GM19351 (cell line): ENCODE data around the gene ANKLE1.
A peak's percentile ranks its signal among the peaks of the same experiment; 100 is the strongest.
"Not testable (repeated sequence)": the region's sequence is repeated elsewhere in the genome, so short reads cannot be mapped to it uniquely, and the experiment has no call there.

Experiments used
- ATAC-seq: cut with Tn5 transposase; IDR thresholded peaks from one replicate; pipeline ENCODE4 v1.9.1; 2021; ENCODE audit warnings: mild to moderate bottlenecking, moderate library complexity; ENCODE audit not compliant: unreplicated experiment

Gene ANKLE1

GRCh38 chr19:17248011-17248776 is 33.5 kb upstream of the ANKLE1 start:
- no peak for ATAC-seq

GRCh38 chr19:17249887-17250548 is 31.7 kb upstream of the ANKLE1 start:
- no peak for ATAC-seq

- ATAC-seq: no peak
These were observed 27.1 kb upstream of the ANKLE1 start for GRCh38 chr19:17254636-17255035.

GRCh38 chr19:17255150-17255621 is 26.5 kb upstream of the ANKLE1 start:
- ATAC-seq: no peak

- ATAC-seq: no peak
These were observed 25.6 kb upstream of the ANKLE1 start for GRCh38 chr19:17256130-17256529.

- ATAC-seq: no peak
These were observed 22.5 kb upstream of the ANKLE1 start for GRCh38 chr19:17259118-17259780.

- no peak for ATAC-seq
These were observed 21.8 kb upstream of the ANKLE1 start for GRCh38 chr19:17259934-17260333.

- peak; percentile 79 for ATAC-seq
These were observed 20.8 kb upstream of the ANKLE1 start for GRCh38 chr19:17260842-17261325.

- no peak for ATAC-seq
These were observed 19.1 kb upstream of the ANKLE1 start for GRCh38 chr19:17262557-17262956.

GRCh38 chr19:17263712-17264640 is 17.7 kb upstream of the ANKLE1 start:
- no peak for ATAC-seq

GRCh38 chr19:17264641-17264979 is 17.1 kb upstream of the ANKLE1 start, which contains the start of gene USHBP1:
Gene USHBP1 (minus strand): TSS chr19:17264745. CDS start chr19:17264299, 446 bp downstream.
- ATAC-seq: no peak

GRCh38 chr19:17266026-17266425 is 15.7 kb upstream of the ANKLE1 start:
- ATAC-seq: no peak

GRCh38 chr19:17266589-17266974 is 15.1 kb upstream of the ANKLE1 start:
- ATAC-seq: peak; percentile 35

GRCh38 chr19:17266975-17267788 is 14.5 kb upstream of the ANKLE1 start, which contains the start of gene BABAM1:
Gene BABAM1 (plus strand): TSS chr19:17267443. CDS start chr19:17268807, 1,364 bp downstream.
- peak; percentile 79 for ATAC-seq

GRCh38 chr19:17268754-17269153 is 12.9 kb upstream of the ANKLE1 start:
- ATAC-seq: no peak

GRCh38 chr19:17274892-17275291 is 6.8 kb upstream of the ANKLE1 start:
- ATAC-seq: not testable (repeated sequence)

GRCh38 chr19:17275441-17276175 is 6.1 kb upstream of the ANKLE1 start:
- no peak for ATAC-seq

GRCh38 chr19:17279436-17279835 is 2.3 kb upstream of the ANKLE1 start:
- no peak for ATAC-seq
